ENCODE measurements around the gene TMED1. TPM values are rescaled to one million over a fixed set of nuclear protein-coding genes. Genes with fewer than 3 reads are reported as not detected.

TMED1 gene
- total and polyA plus RNA-seq, 7 experiments from 2014 or later = 7.6 to 21.7 (median 11.4) TPM

DNA sequence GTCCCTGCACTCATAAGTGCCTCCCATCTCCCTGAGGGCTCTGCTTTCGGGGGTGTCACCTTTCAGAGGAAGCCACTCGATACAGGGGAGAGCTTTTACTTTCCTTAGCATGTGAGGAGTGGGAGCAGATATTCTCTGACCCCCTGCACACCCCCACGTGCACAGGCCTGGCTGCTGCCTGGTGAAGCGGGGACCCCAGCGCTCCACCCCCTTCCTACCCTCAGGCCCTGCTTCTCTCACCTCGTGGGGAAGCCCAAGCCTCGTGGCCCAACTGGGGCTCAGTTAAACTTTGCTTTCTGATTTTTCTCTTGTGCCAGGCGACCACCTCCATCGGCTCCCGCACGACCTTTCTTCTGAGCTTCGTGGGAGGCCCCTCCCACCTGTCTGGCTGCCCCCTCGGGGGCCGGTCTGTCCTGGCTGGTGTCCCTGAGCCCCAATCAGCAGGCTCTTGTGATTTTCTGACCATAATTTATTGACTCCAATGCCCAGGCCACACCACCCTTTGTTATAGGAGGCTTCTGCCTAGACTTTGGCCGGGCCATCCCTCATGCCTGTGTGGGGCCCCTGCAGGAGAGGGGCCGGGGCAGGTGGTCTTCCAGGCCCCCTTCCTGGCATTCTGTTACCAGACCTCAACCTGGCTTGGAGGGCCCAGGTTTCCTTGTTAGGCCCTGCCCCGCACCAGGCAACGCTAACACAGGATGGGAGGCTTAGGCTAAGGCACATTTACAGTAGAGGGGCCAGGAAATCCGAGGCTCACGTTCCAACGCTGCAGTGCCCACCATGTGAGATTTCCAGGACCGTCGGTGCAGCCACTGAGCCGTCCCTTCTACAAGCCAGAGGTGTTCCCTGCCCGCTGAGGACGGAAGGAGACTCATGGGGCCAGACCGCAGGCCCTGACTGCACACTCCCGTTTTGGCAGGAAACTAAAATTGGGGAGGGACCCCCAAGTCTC, 3.7 kb downstream of the TMED1 start:
- peaks cover 0 to 10% (median 5%) of the 10 kb centered on the region in 11 donors for H3K9me3 Mint-ChIP-seq
- peaks cover 10 to 22% (median 15%) of the 10 kb centered on the region in 7 donors for H3K4me1 Mint-ChIP-seq

GRCh38 chr19:10830931-10831779, 4.9 kb downstream of the TMED1 start:
- ATAC-seq (no peak), DNase-seq (no peak)
- H3K9me3 ChIP-seq (ENCODE audit: control insufficient read depth in 2 of 3, low read length in 3 of 3) = no peaks in the 10 kb centered on the region
- no peak overlapping the region for H3K4me3 ChIP-seq (ENCODE audit: low read length)
- Mint-ChIP-seq H3K4me1 (peaks cover 4 to 12% (median 7%) of the 10 kb centered on the region in 7 donors), H3K27ac (no peak overlapping the region), H3K4me3 (no peak overlapping the region), H3K9me3 (peaks cover 0 to 3% (median under 1%) of the 10 kb centered on the region in 11 donors), H3K27me3 (no peaks in the 10 kb centered on the region), H3K36me3 (peaks cover 0 to 17% (median 4%) of the 10 kb centered on the region in 5 donors)
- CTCF ChIA-PET = no interaction called here
- H3K27ac ChIP-seq (ENCODE audit: low read depth, low read length) = no peak overlapping the region
- peaks cover 0 to 8% of the 10 kb centered on the region in 2 donors for H3K4me1 ChIP-seq (ENCODE audit: control insufficient read depth in 2 of 2, insufficient read depth in 2 of 2, low read length in 2 of 2)
- intact Hi-C loops (cut with micrococcal nuclease) = no loop called here
- POLR2A ChIA-PET = no interaction called here
- no peaks in the 10 kb centered on the region for H3K27me3 ChIP-seq (ENCODE audit: control insufficient read depth in 2 of 2, insufficient read depth in 2 of 2, low read length in 2 of 2)
- peaks cover 0 to 70% (median 2%) of the 10 kb centered on the region in 3 experiments for H3K36me3 ChIP-seq (ENCODE audit: control insufficient read depth in 2 of 3, insufficient read depth in 3 of 3, low read length in 3 of 3)

More for the DNA sequence above, 3.7 kb downstream of the TMED1 start:
- ATAC-seq (no peak), DNase-seq (no peak)
- H3K4me1 ChIP-seq (ENCODE audit: control insufficient read depth in 2 of 2, insufficient read depth in 2 of 2, low read length in 2 of 2) = peaks cover 8 to 13% of the 10 kb centered on the region in 2 donors
- POLR2A ChIA-PET = no interaction called here
- no peak overlapping the region for H3K4me3 ChIP-seq (ENCODE audit: low read length)
- peaks cover 0 to 19% (median 5%) of the 10 kb centered on the region in 5 donors for H3K36me3 Mint-ChIP-seq
- no peaks in the 10 kb centered on the region for H3K27me3 Mint-ChIP-seq
- H3K4me3 Mint-ChIP-seq = no peak overlapping the region
- CTCF ChIA-PET = interaction anchor here (0.6 kb wide), 1 partner anchor 31 kb away, joined by 4 read pairs; no protein-coding TSS in a partner anchor
- intact Hi-C loops (cut with micrococcal nuclease) = no loop called here
- peaks cover 0 to 60% (median 0%) of the 10 kb centered on the region in 3 experiments for H3K36me3 ChIP-seq (ENCODE audit: control insufficient read depth in 2 of 3, insufficient read depth in 3 of 3, low read length in 3 of 3)
- H3K27me3 ChIP-seq (ENCODE audit: control insufficient read depth in 2 of 2, insufficient read depth in 2 of 2, low read length in 2 of 2) = no peaks in the 10 kb centered on the region
- H3K27ac Mint-ChIP-seq = peak overlapping the region in 2 of 9 donors; percentile 38 to 56
- H3K9me3 ChIP-seq (ENCODE audit: control insufficient read depth in 2 of 3, low read length in 3 of 3) = peaks cover 0 to 6% (median 0%) of the 10 kb centered on the region in 3 experiments
- H3K27ac ChIP-seq (ENCODE audit: low read depth, low read length) = no peak overlapping the region

GRCh38 chr19:10830370-10830769, 5.6 kb downstream of the TMED1 start:
- H3K9me3 Mint-ChIP-seq = no peaks in the 10 kb centered on the region
- DNase-seq = no peak

DNA sequence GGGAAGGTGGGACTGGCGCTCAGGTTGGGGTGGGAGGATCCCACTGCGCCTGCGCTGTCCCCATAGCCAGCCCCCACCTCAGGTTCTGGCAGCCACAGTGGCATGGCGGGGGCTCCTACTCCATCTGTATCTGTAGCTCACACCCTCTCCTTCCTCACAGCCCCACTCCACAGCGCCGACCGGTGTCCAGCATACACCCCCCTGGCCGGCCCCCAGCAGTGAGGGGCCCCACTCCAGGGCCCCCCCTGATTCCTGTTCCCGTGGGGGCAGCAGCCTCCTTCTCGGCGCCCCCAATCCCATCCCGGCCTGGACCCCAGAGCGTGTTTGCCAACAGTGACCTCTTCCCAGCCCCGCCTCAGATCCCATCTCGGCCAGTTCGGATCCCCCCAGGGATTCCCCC, 6.0 kb downstream of the TMED1 start:
- Mint-ChIP-seq H3K27me3 (no peaks in the 10 kb centered on the region), H3K36me3 (peaks cover 0 to 14% (median 4%) of the 10 kb centered on the region in 5 donors), H3K9me3 (no peaks in the 10 kb centered on the region), H3K4me1 (peaks cover 0 to 2% (median 0%) of the 10 kb centered on the region in 7 donors), H3K4me3 (no peak overlapping the region), H3K27ac (no peak overlapping the region)
- no peak for DNase-seq
- POLR2A ChIA-PET = no interaction called here
- Histone ChIP-seq H3K27me3 (ENCODE audit: control insufficient read depth in 2 of 2, insufficient read depth in 2 of 2, low read length in 2 of 2) (no peaks in the 10 kb centered on the region), H3K4me3 (ENCODE audit: low read length) (no peak overlapping the region), H3K27ac (ENCODE audit: low read depth, low read length) (no peak overlapping the region), H3K4me1 (ENCODE audit: control insufficient read depth in 2 of 2, insufficient read depth in 2 of 2, low read length in 2 of 2) (peaks cover 0 to under 1% of the 10 kb centered on the region in 2 donors), H3K36me3 (ENCODE audit: control insufficient read depth in 2 of 3, insufficient read depth in 3 of 3, low read length in 3 of 3) (peaks cover 0 to 78% (median 2%) of the 10 kb centered on the region in 3 experiments), H3K9me3 (ENCODE audit: control insufficient read depth in 2 of 3, low read length in 3 of 3) (no peaks in the 10 kb centered on the region)
- ATAC-seq = no peak
- intact Hi-C loops (cut with micrococcal nuclease) = no loop called here
- CTCF ChIA-PET = interaction anchor here (1.3 kb wide), 1 partner anchor 113 kb away, joined by 5 read pairs; the partner anchor contains the start of gene DNM2

More at GRCh38 chr19:10830370-10830769, 5.6 kb downstream of the TMED1 start:
- no peaks in the 10 kb centered on the region for H3K9me3 ChIP-seq (ENCODE audit: control insufficient read depth in 2 of 3, low read length in 3 of 3)
- CTCF ChIA-PET = no interaction called here
- H3K36me3 ChIP-seq (ENCODE audit: control insufficient read depth in 2 of 3, insufficient read depth in 3 of 3, low read length in 3 of 3) = peaks cover 0 to 74% (median 2%) of the 10 kb centered on the region in 3 experiments
- POLR2A ChIA-PET = no interaction called here
- no peak overlapping the region for H3K27ac ChIP-seq (ENCODE audit: low read depth, low read length)
- H3K27me3 ChIP-seq (ENCODE audit: control insufficient read depth in 2 of 2, insufficient read depth in 2 of 2, low read length in 2 of 2) = no peaks in the 10 kb centered on the region
- intact Hi-C loops (cut with micrococcal nuclease) = no loop called here
- H3K4me1 ChIP-seq (ENCODE audit: control insufficient read depth in 2 of 2, insufficient read depth in 2 of 2, low read length in 2 of 2) = peaks cover 0 to 5% of the 10 kb centered on the region in 2 donors
- H3K4me1 Mint-ChIP-seq = peaks cover under 1 to 6% (median 1%) of the 10 kb centered on the region in 7 donors
- no peak overlapping the region for H3K4me3 Mint-ChIP-seq
- H3K36me3 Mint-ChIP-seq = peaks cover 0 to 16% (median 4%) of the 10 kb centered on the region in 5 donors
- H3K4me3 ChIP-seq (ENCODE audit: low read length) = no peak overlapping the region
- H3K27ac Mint-ChIP-seq = no peak overlapping the region
- no peak for ATAC-seq
- H3K27me3 Mint-ChIP-seq = no peaks in the 10 kb centered on the region

- no peak for ATAC-seq
- POLR2A ChIA-PET = no interaction called here
- Mint-ChIP-seq H3K27ac (no peak overlapping the region), H3K36me3 (peaks cover 0 to 18% (median 4%) of the 10 kb centered on the region in 5 donors), H3K27me3 (no peaks in the 10 kb centered on the region), H3K4me1 (peaks cover 0 to 2% (median 0%) of the 10 kb centered on the region in 7 donors), H3K9me3 (no peaks in the 10 kb centered on the region), H3K4me3 (no peak overlapping the region)
- intact Hi-C loops (cut with micrococcal nuclease) = loop anchor here in 1 of 2 donors (1.0 kb wide), 1 partner anchor 35 kb away; no protein-coding TSS in a partner anchor
- Histone ChIP-seq H3K4me1 (ENCODE audit: control insufficient read depth in 2 of 2, insufficient read depth in 2 of 2, low read length in 2 of 2) (no peaks in the 10 kb centered on the region), H3K27ac (ENCODE audit: low read depth, low read length) (no peak overlapping the region), H3K36me3 (ENCODE audit: control insufficient read depth in 2 of 3, insufficient read depth in 3 of 3, low read length in 3 of 3) (peaks cover 0 to 85% (median 2%) of the 10 kb centered on the region in 3 experiments), H3K27me3 (ENCODE audit: control insufficient read depth in 2 of 2, insufficient read depth in 2 of 2, low read length in 2 of 2) (no peaks in the 10 kb centered on the region), H3K4me3 (ENCODE audit: low read length) (no peak overlapping the region), H3K9me3 (ENCODE audit: control insufficient read depth in 2 of 3, low read length in 3 of 3) (no peaks in the 10 kb centered on the region)
- CTCF ChIA-PET = interaction anchor here (1.3 kb wide), 1 partner anchor 112 kb away, joined by 5 read pairs; the partner anchor contains the start of gene DNM2
- DNase-seq = no peak
Observed at GRCh38 chr19:10828981-10829821, 6.8 kb downstream of the TMED1 start.

Measured in naive thymus-derived CD4-positive, alpha-beta T cell (primary cell).